NCI-H2227 (cell line): Measurements from ENCODE around the gene DONSON.
"Not testable (repeated sequence)": the region's sequence is repeated elsewhere in the genome, so short reads cannot be mapped to it uniquely, and the experiment has no call there.

ENCODE experiments used
- DNase-seq: peaks from one replicate; lab custom pipeline; 2025; ENCODE audit not compliant: unreplicated experiment; lab: John Stamatoyannopoulos, UW

Gene DONSON, protein sequence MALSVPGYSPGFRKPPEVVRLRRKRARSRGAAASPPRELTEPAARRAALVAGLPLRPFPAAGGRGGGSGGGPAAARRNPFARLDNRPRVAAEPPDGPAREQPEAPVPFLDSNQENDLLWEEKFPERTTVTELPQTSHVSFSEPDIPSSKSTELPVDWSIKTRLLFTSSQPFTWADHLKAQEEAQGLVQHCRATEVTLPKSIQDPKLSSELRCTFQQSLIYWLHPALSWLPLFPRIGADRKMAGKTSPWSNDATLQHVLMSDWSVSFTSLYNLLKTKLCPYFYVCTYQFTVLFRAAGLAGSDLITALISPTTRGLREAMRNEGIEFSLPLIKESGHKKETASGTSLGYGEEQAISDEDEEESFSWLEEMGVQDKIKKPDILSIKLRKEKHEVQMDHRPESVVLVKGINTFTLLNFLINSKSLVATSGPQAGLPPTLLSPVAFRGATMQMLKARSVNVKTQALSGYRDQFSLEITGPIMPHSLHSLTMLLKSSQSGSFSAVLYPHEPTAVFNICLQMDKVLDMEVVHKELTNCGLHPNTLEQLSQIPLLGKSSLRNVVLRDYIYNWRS

DNA sequence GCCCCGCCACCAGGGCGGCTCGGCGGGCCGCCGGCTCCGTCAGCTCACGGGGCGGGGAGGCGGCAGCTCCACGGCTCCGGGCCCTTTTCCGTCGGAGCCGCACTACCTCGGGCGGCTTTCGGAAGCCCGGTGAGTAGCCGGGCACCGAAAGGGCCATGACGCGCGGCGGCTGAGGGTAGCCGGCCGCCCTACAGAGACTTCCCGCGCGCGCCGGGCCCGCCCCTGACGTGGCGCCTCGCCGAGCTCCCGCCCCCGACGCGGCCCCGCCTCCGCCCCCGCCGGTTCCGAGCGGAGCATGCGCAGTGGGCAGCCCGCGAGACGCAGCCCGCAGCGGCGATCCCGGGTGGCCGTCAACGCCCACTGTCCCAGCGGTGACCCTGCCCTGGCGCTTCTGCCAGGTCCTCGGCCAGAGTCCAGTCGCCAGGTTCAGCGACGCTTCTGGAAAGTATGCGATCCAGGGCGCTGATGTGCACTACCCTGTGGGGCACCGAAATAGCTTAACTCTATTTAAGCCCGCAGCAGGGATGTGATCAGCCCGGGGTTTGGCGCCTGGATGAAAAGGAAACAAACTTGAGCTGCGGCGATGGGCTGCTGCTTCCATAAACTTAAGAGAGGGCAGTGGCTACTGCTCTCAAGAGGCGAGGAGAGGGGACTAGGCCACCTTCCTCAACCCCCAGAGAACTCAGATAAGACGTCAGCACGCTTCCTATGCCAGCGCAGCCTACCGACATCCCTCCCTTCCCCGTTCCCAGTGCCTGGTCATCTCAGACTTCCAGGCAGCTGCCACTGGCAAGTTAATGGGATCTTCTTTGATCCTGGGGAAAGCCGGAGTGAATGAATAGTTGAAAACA lies at the start of gene DONSON:
Gene DONSON (minus strand): TSS at position 200 of the 851 bp plus-strand sequence. CDS start 43 bp downstream, at position 157.
- DNase-seq, result peak; percentile 94

DNA sequence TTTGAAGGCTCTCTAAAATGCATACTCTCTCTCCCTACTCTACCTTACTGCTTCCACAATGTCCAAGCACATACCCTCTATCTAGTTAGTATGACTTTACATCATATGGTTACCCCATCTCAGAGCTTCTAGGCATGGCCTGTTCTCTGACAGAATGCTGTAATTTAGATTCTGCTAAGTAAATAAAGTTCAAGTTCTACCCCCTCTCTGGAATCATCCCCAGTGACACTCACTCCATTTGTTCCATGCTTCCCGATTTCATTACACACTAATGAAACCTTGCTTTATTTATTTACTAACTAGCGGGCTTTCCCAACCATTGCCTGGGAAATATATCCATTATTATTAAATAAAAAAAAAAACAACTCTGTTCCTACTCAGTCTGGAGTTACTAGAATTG lies 45.8 kb upstream of the DONSON start:
- no peak for DNase-seq

DNA sequence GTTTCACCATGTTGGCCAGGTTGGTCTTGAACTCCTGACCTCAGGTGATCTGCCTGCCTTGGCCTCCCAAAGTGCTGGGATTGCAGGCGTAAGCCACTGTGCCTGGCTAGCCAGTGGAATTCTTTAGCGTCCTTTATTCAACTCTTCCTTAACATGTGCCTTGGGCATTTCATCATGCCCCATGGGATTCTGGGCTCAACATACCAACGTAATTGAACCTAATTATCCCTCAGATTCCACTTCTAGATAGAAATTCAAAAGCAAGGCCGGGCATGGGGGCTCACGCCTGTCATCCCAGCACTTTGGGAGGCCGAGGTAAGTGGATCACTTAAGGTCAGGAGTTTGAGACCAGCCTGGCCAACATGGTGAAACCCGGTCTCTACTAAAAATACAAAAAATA lies 37.7 kb upstream of the DONSON start:
- DNase-seq, result not testable (repeated sequence)

DNA sequence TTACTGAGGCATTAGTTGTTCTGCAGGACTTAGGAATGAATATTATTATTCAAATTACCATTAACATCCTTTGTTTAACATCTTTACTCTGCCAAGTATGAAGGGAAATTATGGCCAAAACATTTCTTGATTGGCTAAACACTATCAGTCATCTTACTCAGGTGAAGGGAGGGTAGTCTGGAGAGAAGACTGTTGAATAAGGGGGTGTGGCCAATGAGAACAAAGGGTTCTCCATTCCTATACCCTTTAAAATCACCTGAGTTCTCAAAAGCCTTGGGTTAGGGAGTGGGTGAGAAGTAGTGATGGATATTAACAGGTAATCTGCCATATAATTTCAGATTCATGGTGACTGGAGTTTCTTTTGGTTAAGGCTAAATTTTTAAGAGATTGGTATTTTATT lies 33.8 kb upstream of the DONSON start:
- no peak for DNase-seq

- no peak for DNase-seq
Observed at GRCh38 chr21:33619726-33620125, 31.2 kb upstream of the DONSON start.

DNA sequence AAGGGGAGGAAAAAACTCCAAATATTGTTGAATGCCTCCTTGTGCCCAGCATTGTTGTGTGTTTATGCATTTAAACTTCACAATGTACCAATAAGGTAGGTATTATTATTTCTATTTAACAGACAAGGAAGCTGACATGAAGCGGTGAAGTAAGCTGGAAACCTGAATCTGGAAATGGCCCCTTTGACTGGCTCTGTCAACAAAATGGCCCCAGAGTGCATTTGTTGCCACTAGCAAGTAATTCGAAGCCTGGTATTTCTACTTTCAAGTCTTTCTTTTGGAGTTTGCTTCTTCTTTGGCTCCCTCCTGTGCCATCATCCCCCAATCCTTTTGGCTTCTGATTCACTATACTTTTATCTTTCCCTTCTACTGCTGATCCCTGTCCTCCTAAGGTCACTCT lies 29.9 kb upstream of the DONSON start:
- DNase-seq, result no peak

DNA sequence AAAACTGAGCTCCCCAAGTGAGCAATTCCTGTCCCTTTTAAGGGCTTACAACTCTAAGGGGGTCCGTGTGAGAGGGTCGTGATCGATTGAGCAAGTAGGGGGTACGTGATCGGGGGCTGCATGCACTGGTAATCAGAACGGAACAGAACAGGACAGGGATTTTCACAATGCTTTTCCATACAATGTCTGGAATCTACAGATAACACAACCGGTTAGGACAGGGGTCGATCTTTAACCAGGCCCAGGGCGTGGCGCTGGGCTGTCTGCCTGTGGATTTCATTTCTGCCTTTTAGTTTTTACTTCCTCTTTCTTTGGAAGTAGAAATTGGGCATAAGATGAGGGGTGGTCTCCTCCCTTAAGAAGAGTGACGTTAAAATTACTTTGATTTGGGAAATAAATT lies 29.1 kb upstream of the DONSON start:
- not testable (repeated sequence) for DNase-seq

DNA sequence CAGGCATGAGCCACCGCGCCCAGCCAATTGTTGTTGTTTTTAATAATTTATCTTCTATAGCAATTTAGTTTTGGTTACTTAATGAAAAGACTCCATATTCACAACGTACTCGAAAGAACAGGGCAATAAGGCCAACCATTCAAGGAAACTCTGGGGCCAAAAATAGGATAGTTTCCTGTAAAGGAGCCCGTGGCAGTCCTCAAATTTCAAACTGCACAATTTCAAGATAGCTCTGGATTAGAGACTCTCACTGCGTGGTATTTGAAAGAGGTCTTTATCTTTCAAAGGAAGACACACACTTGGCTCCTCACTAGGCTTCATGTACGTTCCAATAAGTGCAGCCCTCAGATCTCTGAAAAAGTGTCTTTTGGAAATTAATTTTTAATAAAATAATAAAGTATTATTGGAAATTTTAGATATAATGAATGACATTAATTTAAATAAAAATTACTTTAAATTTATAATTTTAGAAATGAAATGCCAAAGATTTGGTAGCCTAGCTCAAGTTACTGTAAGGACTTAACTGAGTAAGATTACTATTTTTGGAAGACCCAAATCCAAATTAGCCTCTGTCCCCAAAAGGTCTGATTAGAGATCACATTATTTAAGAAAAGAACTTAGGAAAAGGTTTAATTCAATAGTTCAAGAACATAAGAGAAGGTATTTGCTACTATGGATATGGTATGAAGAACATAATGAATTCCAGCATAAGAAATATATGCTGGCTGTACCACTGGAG lies 22.7 kb upstream of the DONSON start:
- DNase-seq, result no peak

DNA sequence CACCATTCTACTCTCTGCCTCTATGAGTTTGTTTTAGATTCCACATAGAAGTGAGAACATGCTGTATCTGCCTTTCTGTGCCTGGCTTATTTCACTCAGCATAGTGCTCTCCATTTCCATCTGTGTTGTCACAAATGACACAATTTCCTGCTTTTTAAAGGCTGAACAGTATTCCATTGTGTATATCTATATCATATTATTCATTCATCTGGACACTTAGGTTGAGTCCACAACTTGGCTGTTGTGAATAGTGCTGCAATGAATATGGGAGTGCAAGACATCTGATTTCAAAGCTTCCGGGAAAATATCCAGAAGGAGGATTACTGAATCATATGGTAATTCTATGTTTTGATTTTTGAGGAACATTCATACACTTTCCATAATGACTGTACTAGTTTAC lies 20.1 kb upstream of the DONSON start:
- DNase-seq, result no peak

DNA sequence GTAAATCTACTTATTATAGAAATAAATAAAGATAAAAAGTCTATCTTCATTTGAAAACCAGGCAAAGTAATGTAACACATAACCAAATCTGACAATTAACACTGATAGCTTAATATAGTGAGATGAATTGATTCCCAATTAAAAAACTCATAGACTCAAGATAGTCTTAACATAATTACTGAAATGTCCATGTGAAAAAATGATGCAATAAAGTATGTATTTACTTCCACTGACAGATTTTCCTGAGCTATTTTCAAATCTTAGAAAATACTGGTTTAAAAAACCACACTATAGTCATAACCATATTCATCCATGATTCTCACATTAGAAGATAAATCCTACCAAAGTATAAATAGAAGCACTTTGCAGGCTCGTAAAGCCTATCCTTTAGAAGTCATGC lies 9.6 kb upstream of the DONSON start:
- no peak for DNase-seq

DNA sequence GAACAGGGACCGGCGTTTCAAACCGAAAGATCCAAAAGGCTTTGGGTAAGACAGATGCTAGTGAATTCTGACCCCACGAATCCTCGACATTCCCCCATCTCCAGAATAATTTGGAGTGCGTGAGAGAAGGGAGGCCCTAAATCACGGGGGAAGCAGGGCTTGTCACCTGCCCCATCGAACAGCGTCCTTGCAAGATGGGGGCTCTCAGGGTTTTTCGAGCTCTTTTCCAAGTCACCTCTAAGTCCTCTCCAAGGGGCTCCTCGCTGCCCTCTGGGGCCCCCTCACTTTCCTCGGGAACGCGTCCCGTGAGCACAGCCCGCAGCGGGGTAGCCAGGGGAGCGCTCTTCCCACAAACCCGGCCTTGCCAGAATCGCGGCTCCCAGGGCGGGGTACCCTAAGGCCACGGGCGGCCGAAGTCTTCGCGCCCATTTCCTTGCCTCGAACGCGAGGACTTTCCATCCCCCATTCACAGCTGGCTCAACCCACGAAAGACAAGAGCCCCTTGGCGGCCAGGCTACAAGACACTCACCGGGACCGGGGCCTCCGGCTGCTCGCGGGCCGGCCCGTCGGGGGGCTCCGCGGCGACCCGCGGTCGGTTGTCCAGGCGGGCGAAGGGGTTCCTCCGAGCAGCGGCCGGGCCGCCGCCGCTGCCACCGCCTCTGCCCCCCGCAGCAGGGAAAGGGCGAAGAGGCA lies 546 bp downstream of the DONSON start:
- peak; percentile 66 for DNase-seq

DNA sequence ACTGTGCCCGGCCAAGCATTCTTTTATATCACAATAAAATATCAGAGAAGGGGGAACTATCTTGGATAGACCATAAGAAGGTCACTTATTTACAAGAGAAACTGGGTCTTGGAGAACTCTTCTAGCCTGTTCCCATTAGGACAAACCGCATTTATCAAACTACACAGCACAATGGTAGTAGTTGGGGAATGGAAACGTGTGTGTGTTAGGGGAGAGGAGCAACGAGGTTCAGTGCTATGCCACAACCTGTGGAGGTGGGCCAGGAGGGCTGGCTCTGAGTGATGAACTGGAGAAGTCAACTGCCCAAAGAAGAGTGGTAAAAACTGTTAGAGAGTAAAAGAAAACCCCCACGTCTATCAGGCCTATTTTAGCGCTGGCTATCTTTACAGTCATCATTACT lies 1.6 kb downstream of the DONSON start:
- no peak for DNase-seq

DNA sequence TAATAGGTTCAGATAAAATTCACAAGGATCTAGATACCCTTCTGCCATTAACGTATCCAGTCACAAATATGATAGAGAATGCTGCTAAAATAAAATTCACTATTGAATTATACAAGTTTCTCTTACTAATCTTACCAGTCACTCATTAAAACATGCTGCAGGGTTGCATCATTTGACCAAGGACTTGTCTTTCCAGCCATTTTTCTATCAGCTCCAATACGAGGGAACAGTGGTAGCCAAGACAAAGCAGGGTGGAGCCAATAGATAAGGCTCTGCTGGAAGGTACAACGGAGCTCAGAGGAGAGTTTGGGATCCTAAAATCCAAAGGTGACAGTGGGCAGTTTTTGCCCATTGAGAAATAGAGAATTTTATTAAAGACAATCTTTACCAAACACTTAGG lies 4.0 kb downstream of the DONSON start:
- no peak for DNase-seq

GRCh38 chr21:33578959-33579542 lies 9.4 kb downstream of the DONSON start:
- DNase-seq, result no peak

GRCh38 chr21:33578214-33578613 lies 10.3 kb downstream of the DONSON start:
- DNase-seq, result no peak

GRCh38 chr21:33576741-33577141 lies 11.7 kb downstream of the DONSON start:
- not testable (repeated sequence) for DNase-seq

- no peak for DNase-seq
Observed at GRCh38 chr21:33572350-33572749, 16.1 kb downstream of the DONSON start.

DNA sequence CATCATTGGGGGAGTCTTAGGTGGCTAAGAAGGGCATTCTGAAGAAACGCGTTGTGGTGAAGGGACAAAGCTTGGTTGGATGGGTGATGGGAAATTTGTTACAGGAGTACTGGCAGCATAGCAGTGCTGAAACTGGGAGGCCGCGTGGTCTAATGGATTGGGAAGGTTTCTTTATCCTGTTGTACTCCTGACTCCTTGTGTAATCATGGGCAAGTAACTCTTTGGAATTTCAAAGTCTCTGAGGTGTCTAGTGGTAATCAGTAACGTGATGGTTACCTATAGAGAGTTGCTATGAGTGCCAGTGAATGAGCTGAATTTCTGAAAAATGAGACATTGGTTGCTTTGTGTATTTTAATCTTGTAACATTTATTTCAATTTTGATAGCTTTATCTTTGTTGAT lies 18.5 kb downstream of the DONSON start:
- no peak for DNase-seq

DNA sequence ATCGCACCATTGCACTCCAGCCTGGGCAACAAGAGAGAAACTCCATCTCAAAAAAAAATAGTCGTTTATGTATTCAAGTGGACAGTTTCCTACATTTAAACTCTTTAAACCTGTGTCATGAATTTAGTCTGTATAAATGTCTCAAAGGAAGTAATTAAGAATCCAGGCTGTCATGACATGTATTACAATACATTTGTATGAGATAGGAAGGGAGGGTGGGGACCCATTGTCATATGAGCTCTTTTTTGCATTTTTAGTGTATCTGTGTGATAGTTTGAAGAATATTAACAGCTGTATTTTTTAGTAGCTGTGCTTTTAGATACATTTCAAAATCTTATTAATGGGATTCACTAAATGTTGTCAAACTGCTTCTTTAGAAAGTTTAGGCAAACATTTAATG lies 20.0 kb downstream of the DONSON start:
- DNase-seq, result no peak

- no peak for DNase-seq
Observed at GRCh38 chr21:33567914-33568313, 20.6 kb downstream of the DONSON start.
